Testis (tissue), 2 donors: Measurements from ENCODE around the gene FCAR.

Experiments
- POLR2A ChIP-seq: fragments of 450-650 bp; IDR thresholded peaks from one replicate; pipeline ENCODE4 v1.6.1; 2017; ENCODE audit warnings: antibody characterized with exemption, mild to moderate bottlenecking, moderate library complexity
- TF ChIP-seq, protein P1 (sequence below), 3 experiments: fragments of 450-650 bp in 2 of 3; fragments of 200-600 bp in 1 of 3; sonication (generic) in 1 of 3; IDR thresholded peaks; one replicate each; pipeline ENCODE4 v1.5.1; 2016 to 2019; ENCODE audit warnings: antibody characterized with exemption in 3 of 3, mild to moderate bottlenecking in 2 of 3, moderate library complexity in 1 of 3

GRCh38 chr19:54877471-54877870 is 3.4 kb downstream of the FCAR start:
- TF ChIP-seq, protein P1, sequence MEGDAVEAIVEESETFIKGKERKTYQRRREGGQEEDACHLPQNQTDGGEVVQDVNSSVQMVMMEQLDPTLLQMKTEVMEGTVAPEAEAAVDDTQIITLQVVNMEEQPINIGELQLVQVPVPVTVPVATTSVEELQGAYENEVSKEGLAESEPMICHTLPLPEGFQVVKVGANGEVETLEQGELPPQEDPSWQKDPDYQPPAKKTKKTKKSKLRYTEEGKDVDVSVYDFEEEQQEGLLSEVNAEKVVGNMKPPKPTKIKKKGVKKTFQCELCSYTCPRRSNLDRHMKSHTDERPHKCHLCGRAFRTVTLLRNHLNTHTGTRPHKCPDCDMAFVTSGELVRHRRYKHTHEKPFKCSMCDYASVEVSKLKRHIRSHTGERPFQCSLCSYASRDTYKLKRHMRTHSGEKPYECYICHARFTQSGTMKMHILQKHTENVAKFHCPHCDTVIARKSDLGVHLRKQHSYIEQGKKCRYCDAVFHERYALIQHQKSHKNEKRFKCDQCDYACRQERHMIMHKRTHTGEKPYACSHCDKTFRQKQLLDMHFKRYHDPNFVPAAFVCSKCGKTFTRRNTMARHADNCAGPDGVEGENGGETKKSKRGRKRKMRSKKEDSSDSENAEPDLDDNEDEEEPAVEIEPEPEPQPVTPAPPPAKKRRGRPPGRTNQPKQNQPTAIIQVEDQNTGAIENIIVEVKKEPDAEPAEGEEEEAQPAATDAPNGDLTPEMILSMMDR (IDR thresholded peaks at IDR 0.05) = no peak
- no peak for TF ChIP-seq POLR2A
